ENCODE results near the gene SIGLEC5. TPM values are rescaled to one million over a fixed set of nuclear protein-coding genes. Genes with fewer than 3 reads are reported as not detected.
A peak's percentile ranks its signal among the peaks of the same experiment; 100 is the strongest.

SIGLEC5 gene
- total and polyA plus RNA-seq, 2 of the 13 experiments (the other 11 are each of a cell fraction or from before 2014, with no cell fraction given), result not detected

DNA sequence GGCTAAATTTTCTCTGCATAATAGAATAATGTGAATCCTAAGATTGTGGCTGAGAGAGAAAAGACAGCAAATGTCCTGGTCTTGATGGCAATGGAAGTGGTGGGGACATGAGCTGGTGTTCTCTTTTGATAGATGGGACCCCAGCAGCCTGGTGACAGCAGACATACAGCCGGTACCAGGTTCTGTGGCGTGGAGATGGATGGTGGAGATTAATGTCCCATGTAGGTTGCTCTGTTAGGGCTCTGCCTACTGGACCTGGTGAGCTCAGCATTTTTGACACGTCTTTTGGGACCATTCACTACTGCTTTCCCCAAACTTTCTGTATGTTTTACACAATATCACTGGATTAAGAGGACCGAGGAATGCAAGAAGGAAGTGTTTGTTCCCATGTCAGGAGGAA lies 24.6 kb upstream of the SIGLEC5 start:
- Histone ChIP-seq H2AFZ (ENCODE audit: low read length) (no peak overlapping the region), H3K27me3 (ENCODE audit: control insufficient read depth in 1 of 2, insufficient read depth in 2 of 2, low read length in 2 of 2) (no peaks in the 10 kb centered on the region), H3K4me3 (replicated peaks in 1 of 3; ENCODE audit: insufficient read depth in 1 of 3, low read depth in 2 of 3, low read length in 3 of 3) (no peak overlapping the region), H3K36me3 (replicated peaks in 1 of 2; ENCODE audit: control insufficient read depth in 1 of 2, insufficient read depth in 2 of 2, low read length in 2 of 2) (no peaks in the 10 kb centered on the region), H3K27ac (ENCODE audit: extremely low read length, insufficient read depth, low read length) (no peak overlapping the region), H4K20me1 (ENCODE audit: insufficient read depth, low read length) (no peaks in the 10 kb centered on the region), H3K9ac (ENCODE audit: insufficient read depth, low read depth, low read length) (no peak overlapping the region), H3K4me1 (ENCODE audit: insufficient read depth, low read length) (no peaks in the 10 kb centered on the region), H3K9me3 (ENCODE audit: low read length) (no peaks in the 10 kb centered on the region), H3K79me2 (ENCODE audit: insufficient read depth, low read length) (no peaks in the 10 kb centered on the region), H3K4me2 (ENCODE audit: low read depth, low read length) (no peak overlapping the region)
- CTCF ChIA-PET (ENCODE audit: low intra/inter-chr PET ratio, low total read pairs), result no interaction called here
- no peak for DNase-seq (ENCODE audit: low spot score)
- no peak for FAIRE-seq
- intact Hi-C loops (cut with micrococcal nuclease; ENCODE audit: unreplicated experiment), result loop anchor here (5.0 kb wide), 1 partner anchor 227 kb away; no protein-coding TSS in a partner anchor
- WGBS (ENCODE audit: low lambda C conversion rate), result 19% methylated on average over 4 of the region's 4 CpGs
- in situ Hi-C loops (cut with HindIII; ENCODE audit: extremely low pct_ligation_motif_present, low pct_unique_long_range_greater_than_20kb), result loop anchor here (10.0 kb wide), 1 partner anchor 180 kb away; the partner anchor contains the start of gene CEACAM18
- no peak for TF ChIP-seq FUBP1 (CRISPR knock-in tag; IDR thresholded peaks at IDR 0.05; ENCODE audit: borderline replicate concordance)
- TF ChIP-seq CAMTA2 (CRISPR knock-in tag; IDR thresholded peaks at IDR 0.05; ENCODE audit: borderline replicate concordance), result no peak
- TF ChIP-seq ZNF317 (CRISPR knock-in tag; IDR thresholded peaks at IDR 0.05), result peak; percentile 65; the same call in 1 of the 2 replicates
- TF ChIP-seq, protein P1, sequence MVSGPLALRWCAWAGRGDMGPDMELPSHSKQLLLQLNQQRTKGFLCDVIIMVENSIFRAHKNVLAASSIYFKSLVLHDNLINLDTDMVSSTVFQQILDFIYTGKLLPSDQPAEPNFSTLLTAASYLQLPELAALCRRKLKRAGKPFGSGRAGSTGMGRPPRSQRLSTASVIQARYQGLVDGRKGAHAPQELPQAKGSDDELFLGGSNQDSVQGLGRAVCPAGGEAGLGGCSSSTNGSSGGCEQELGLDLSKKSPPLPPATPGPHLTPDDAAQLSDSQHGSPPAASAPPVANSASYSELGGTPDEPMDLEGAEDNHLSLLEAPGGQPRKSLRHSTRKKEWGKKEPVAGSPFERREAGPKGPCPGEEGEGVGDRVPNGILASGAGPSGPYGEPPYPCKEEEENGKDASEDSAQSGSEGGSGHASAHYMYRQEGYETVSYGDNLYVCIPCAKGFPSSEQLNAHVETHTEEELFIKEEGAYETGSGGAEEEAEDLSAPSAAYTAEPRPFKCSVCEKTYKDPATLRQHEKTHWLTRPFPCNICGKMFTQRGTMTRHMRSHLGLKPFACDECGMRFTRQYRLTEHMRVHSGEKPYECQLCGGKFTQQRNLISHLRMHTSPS (CRISPR knock-in tag; IDR thresholded peaks at IDR 0.05; ENCODE audit: low read depth), result no peak
- no peak for TF ChIP-seq ZNF276 (CRISPR knock-in tag; IDR thresholded peaks at IDR 0.05; ENCODE audit: low read depth)
- POLR2A ChIA-PET, result no interaction called here
- ATAC-seq, result no peak
- BruUV-seq (replicated peaks), result no TSS peak
